Measurements from ENCODE around the gene RBCK1.

Gene RBCK1

DNA sequence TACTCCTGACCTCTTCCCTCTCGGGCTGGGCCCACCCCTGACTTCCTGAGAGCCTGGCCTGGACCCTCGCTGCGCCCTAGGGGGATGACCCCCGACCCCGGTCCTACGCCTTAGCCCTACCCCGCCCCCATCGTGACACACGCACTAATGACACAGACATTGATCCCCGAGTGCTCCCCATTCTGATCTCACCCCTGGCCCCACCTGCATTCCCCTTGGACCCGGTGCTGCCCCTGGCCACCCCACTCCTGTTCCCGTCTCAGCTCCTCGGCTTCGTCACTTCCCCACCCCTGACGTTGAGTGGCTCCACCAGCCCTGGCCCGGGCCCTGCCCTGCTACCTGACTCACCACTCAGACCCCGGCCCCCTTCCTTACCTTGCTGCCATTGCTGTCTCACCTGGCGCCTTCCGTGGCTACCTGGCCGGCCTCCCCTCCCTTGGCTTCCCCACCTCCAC is 12.1 kb downstream of the RBCK1 start:
- DNase-seq: no peak

DNA sequence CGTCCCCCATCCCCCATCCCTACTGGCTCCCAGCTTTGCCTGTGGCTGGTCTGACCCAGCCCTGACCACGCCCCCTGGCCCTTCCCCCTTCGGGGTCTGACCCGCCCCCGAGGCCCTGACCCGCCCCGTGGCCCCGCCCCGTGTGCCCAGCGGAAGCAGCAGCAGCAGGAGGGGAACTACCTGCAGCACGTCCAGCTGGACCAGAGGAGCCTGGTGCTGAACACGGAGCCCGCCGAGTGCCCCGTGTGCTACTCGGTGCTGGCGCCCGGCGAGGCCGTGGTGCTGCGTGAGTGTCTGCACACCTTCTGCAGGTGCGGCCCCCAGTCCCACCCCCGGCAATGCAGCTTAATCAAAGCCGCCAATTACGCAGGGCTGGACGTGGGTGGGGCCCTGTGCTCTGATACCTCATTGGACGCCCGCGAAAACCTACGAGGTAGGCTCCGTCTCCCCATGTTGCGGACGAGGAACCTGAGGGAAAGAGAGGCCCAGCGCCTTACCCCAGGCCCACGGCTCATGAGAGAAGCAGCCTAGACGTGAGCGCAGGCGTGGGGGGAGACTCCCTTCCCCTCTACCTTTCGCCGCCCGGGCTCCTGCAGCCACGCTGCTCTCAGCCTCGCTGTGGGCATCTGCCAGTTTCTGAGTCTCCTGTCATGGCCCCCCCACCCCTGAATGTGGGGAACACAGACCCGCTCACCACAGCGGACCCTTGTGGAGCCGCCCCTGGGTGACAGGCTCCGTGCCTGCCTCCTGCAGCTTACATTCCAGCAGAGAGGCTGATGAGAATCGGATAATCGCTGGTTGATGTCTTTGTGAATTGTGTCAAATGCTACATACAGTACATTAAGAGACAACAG is 12.8 kb downstream of the RBCK1 start:
- peak in 1 of 2 experiments; percentile 10 for DNase-seq

DNA sequence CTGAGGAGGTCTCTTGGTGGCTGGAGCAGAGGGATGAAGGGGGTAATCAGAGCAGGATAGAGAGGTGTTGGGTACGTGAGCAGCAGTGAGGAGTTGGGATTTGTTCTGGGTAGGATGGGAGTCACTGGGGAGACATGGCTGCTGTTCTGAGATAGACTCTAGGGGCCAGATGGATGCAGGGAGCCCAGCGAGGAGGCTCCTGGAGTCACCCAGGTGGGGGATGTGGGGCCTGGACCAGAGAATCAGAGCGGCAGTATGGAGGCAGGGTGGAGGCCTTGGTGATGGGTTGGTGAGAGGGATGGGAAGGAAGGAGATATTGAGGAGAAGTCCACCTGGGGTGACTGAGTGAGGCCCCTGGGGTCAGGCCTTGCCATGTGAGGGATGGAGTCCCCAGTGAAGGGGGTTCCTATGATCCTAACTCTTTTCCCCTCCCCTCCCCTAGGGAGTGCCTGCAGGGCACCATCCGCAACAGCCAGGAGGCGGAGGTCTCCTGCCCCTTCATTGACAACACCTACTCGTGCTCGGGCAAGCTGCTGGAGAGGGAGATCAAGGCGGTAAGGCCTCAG is 13.7 kb downstream of the RBCK1 start:
- DNase-seq: no peak

DNA sequence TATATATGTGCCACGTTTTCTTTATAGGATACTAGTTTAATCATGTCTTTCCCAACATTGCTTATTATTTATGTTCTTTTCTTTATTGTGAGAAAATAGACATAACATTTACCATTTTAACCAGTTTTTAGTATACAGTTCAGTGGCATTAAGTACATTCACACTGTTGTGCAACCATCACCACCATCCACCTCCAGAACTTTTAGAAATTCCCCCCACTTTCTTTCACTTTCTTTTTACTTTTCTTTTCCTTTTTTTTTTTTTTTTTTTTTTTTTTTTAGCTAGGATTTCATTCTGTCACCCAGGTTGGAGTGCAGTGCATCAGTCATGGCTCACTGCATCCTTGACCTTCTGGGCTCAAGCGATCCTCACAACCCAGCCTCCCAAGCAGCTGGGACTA is 18.5 kb downstream of the RBCK1 start:
- DNase-seq: no peak

DNA sequence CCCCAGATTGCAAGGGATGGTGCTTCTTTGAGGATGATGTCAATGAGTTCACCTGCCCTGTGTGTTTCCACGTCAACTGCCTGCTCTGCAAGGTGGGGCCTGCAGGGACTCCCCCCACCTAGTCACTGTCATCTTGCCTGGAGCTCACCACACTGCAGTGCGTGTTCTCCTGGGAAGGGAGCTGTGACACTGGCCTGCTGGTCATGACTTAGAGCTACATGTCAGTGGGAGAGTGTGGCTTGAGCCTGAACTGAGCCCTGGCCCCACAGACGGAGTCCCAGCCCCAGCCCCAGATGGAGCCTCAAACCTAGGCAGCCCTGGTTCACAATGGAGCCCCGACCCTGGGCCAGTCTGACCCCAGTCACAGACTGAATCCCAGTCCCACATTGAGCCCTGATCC is 19.3 kb downstream of the RBCK1 start:
- DNase-seq: no peak

DNA sequence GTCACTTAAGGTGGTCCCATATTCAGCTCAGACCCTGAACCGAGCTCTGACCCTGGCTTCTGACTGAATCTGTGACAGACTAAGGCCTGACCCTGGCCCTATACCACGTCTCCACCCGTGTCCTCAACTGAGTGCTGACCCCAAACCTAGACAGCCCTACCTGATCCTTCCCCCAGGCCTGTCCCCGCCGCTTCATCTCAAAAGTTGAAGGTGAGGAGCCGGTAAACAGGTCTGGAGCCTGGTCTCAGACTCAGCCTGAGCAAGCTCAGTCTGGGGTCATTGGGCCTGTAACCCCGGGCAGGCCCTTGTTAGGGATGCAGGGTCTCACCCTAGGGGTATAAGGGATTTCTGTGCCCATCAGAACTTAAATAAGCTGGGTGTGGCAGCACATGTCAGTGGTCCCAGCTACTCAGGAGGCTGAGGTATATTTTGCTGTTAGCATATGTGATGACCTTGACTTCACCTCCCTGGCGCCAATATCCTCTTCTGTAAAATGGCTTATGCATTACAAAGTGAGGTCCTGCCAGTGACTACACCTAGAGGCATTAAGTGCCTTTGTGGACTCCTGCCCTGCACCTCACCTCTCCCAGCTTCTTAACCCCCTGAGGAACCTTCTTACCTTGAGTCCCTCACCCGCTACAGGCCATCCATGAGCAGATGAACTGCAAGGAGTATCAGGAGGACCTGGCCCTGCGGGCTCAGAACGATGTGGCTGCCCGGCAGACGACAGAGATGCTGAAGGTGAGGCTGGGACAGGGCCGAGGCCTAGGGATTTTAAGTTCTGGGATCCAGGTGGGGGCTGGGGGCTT is 20.0 kb downstream of the RBCK1 start:
- no peak for DNase-seq

DNA sequence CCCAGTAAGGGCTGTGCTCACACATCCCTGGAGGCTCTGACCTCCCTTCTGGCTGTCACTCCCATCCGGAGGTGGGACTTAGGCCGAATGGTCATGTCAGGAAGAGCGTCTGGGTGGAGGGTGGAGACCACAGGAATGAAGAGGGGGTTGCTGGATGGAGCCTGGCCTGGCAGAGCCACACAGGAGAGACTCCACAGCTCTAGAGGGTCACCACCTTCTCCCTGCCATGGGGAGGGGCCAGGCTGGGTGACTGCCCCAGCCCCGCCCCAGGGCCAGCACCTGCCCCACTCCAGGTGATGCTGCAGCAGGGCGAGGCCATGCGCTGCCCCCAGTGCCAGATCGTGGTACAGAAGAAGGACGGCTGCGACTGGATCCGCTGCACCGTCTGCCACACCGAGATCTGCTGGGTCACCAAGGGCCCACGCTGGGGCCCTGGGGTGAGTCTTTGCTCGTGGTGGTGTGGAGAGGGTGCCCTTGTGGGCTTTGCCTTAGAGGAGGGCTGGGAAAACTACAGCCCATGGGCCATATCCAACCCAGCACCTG is 20.6 kb downstream of the RBCK1 start:
- peak; percentile 12 to 29 for DNase-seq

DNA sequence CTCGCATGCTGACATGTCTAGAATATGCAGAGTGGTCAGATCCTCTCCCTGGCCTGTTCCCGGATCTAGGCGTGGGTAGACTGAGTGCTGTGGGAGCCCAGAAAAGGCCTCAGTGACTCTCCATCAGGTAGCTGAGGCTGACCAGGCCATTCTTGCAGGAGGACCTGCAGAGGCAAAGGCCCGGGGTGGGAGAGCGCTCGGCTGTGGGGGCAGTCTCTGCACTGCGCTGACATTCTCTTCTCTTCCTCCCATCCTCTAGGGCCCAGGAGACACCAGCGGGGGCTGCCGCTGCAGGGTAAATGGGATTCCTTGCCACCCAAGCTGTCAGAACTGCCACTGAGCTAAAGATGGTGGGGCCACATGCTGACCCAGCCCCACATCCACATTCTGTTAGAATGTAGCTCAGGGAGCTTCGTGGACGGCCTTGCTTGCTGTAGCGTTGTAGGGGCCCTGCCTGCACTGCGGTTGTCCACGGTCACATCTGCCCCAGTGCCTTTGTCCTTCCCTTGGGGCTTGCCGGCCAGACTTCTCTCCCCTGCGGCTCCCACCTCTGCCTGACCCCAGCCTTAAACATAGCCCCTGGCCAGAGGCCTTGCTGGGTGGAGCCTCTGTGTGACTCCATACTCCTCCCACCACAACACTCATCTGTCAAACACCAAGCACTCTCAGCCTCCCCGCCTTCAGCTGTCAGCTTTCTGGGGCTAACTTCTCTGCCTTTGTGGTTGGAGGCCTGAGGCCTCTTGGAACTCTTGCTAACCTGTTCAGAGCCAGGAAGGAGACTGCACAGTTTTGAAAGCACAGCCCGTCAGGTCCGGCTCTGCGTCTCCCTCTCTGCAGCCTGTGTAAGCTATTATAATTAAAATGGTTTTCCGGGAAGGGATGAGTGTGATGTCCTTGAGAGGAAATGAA is 22.2 kb downstream of the RBCK1 start:
- DNase-seq: no peak

DNA sequence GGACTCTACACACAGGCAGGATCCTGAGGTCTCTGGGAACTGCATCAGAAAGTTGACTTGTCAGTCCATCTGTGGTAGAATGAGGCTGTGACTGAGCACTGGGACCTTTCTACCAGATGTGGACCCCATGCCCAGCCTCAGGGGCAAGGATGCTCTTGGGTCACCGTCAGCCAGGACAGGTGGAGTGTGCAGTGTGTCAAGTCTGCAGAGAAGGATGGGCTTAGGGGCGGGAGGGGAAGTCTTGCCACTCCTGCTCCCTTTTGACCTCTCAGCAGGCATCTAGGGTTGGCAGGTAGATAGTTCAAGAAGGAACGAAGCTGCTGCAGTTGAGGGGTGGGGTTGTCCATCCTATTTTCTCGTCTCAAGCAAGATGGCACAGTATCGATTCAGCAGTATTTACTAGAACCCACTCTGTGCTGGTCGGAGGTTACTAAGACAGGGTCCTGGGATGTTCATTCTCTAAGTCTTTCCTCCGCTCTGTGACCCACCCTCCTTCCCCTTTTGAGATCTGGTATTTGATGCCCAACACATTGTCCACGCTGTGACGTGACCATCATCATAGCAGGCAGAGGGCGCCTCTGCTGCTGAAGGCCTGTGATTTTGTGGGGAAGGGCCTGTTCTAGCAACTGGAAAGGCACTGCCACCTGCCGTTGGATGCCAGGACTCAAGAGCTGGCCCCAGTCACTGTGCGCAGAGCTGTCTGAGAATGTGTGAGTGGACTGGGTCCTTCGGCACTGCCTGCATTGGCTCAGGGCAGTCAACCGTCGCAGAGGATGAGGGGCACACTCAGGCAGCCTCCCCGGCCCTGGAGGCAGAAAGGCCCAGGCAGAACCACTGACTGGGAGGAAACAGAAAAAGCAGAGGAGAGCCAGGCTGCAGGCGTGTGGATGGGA is 23.2 kb downstream of the RBCK1 start:
- DNase-seq: peak; percentile 91 to 94

DNA sequence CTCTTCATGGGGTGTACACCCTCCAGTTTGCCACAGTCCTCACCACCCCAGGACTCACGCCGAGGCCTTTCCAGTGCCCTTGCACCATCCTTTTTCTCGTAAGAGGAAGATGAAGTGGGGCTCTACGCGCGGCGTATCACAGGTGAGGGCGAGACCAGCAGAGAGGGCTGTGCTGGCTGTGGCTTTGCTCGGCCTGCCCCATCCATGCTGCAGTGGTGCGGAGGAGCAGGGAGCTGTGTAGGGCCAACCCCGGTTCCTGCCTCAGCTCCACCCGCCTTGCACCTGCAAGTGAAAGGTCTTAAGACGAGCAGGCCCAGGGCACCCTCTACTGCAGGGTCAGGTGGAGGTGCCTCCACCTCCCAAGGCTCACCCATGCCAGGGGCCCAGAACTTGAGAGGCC is 24.1 kb downstream of the RBCK1 start:
- DNase-seq: no peak

DNA sequence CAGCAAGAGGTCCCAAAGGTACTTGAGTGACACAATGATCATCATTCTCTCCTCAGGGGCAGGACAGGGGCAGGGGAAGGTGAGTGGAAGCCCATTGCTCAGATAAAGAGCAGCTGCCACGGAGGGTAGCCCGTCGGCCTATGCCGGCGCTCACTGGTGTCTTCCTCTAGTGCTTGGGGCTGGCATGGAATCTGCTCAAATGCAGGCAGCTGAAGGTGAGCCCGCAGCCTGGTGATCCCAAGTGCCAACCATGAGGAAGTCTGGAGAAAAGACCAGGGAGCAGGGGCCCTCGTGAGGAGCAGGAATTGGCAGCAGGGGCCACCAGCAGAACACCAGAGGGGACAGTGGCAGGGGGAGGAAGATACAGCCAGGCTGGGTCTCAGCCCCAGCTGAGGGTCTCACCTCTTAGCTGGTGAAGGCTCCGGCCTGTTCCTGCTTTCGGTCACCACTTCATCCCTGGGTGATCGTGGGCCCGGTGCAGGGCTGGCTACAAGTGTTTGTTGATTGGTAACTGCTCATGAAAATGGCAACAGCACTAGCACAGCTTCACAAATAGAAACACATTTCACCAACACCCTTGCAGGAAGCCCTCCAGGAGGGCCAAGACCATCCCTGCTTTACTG is 24.7 kb downstream of the RBCK1 start:
- no peak for DNase-seq

DNA sequence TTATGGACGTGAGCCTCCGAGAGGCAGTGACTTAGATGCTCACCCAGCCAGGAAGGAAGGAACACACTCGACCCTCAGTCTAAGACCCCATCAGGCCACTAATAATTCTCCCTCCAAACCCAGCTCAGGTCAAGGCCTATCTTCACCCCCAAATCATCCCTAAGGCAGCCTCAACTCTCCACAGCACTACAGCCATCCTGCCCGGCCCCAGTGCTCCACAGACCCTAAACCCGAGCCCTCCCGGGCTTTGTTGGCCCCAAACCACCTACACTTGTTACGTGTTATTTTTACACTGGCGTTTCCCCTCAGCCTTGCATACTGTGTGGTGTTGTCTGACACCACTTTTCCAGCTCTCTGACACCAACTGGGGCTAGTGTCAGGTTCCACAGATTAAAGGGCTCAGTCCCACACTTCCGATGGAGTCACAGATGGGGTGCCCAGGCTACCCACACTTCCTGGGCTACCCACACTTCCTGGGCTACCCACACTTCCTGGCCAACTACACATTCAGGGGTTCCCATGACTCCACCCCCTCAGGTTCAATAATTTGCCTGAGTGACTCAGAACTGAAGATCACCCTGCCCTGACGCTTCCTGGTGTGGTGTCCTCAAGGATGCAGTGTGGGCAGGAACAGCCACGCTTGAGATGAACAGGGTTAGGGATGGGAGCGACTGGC is 25.3 kb downstream of the RBCK1 start:
- no peak for DNase-seq

DNA sequence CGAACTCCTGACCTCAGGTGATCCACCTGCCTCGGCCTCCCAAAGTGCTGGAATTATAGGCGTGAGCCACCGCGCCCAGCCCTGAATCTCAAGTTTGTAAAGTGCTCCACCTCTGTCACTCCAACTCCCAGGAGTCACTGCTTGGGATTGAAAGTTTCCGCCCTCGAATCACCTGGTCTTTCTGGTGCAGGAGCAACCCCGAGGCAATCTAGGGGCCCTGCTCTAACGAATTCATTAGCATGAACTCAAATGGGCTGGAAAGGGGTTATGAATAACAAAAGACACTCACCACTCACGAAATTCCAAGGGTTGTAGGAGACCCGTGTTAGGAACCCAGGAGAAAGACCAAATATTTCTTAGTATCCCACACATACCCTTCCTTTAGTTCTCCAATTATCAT is 26.1 kb downstream of the RBCK1 start:
- DNase-seq: no peak

DNA sequence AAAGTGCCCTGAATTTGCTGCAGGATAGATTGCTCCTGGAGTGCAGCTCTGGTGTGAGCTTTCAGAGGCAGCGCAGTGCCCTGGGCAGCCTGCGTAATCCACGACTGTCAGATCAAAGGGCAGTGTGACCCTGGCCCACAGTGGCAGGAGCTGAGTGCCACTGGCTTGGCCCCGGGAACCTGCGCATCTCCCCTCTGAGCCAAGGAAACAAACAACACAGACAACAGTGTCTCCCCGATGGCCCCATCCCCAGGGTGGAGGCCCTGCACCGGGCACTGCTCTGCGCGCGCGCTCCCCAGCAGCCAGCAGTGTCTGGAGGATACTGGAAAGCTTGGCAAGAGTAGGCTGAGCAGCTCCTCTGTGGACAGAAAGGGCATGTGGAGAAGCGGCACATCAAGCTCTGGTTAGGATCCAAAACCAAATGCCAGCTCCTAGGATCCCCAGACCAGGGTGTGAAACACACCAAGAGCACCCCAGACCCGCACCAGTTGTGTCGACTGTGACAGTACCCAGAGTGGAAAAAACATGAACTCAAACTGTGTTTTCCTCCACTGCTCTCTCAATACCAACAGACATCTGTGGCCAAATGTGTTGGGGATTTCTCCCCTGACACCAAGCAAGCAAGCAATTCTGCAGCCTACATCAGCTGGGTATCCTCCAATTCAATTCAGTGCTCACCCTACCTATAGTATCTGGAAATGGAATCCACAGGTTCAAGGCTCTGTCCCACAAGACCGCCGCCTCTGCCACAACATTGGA is 26.7 kb downstream of the RBCK1 start:
- DNase-seq: no peak

DNA sequence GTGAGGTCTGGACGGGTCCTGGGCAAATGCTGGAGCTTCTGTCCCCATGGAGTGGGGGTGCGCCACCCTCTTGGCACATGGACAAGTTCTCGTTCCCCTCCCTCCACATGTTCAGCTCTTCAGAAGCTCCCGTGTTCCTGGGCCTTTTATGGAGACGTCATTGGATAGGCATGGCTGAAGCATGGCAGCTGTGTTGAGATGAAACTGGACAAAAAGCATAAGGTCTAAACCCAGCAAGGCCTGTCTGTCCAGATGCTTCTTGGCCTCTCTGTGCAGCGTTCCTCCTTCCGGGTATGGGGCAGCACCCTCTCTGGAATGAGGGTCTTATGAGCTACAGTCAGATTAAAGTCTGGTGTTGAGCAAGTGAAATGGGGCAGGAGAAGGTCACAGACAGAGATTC is 27.5 kb downstream of the RBCK1 start:
- no peak for DNase-seq

DNA sequence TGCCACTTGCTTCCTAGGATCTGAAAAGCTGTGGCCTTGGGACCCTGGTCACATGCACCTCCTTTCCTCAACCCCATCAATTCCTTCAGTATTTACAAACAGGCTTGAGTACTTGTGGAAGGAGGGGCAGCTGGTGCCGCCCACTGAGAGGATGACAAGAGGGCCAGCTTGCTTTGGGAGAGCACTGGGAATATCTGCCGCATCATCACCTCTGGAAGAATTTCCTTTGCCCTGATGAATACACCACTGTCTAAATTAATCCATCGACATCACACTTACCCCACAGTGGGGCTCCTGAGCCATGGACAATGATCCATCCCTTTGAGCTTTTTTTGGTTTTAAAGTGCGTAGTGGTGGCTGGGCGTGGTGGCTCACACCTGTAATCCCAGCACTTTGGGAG is 28.4 kb downstream of the RBCK1 start:
- no peak for DNase-seq

DNA sequence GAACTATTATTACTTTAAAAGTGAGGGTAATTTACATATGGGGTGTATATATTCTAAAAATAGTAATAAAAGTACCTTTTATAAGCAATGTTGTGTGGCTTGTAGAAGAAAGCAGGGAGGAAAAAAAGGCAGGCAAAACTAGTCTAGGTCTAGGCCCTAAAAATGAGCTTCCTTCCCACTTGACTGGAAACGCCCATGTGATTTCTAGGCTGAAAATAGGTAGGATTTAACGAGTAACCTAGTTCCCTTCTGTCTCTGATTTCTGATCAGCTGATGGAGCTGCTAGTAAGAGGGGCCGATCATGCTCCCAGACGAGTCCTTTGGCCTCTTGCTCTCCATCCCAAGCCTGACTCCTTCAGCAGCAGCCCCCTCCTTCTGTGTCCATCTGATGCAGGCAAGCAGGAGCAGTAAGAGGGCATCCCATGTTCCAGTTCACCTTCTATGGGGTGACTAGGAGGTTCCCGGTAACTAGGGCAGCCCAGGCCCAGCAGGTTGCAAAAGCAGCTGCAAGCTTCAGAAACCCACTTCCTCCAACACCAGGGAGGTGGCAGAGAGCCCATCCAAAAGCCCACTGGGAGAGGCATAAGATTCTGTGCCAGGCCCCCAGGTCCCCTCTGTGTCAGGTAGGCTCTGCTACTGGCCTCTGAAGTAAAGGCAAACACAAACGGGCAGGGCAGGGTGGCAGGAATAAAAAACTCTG is 29.8 kb downstream of the RBCK1 start:
- no peak for DNase-seq

DNA sequence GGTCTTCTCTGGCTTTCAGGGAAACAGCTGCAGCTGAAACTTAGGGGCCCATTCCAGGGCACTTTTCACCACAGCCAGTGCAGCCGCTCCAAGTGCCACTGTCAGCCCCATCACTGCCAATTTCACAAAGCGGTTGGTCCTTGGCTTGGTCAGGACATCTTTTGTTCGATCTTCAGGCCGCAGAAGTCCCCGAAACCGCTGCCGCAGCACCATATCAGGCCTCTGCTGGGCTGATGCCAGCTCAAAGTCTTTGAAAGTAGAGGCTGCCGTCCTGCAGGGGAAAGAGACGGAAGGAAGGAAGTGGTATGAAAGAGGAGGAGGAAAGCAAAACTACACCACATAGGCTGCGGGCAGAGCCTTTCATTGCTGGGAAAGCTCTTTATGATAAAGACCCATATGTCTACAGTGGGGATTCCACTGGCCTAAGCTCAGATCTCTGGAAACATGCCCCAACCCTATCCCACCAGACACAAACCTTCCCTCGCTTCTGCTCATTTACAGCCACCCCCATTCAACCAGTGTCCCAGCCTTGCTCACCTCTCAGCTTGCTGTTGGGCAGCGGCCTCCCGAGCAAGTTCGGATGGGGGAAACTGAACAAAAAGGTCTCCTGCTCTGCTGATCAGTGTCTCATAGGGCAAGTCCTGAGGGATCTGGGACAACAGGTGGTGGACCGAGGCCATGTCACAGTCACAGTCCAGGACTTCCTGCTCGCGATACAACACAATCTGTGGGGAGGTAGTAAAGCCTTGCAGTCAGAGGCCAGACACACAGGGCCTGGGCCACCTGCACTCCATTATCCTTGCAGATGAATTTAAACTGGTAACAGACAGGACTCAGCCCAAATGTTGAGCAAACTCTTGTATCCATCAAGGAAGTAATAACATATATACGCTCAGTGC is 30.7 kb downstream of the RBCK1 start:
- no peak for DNase-seq
